ENCODE measurements around the gene RNF181. TPM values are rescaled to one million over a fixed set of nuclear protein-coding genes. Genes with fewer than 3 reads are reported as not detected.
A peak's percentile ranks its signal among the peaks of the same experiment; 100 is the strongest.

RNF181 gene
- total and polyA plus RNA-seq, 2 of the 13 experiments (the other 11 are each of a cell fraction or from before 2014, with no cell fraction given): 224 to 578 TPM

DNA sequence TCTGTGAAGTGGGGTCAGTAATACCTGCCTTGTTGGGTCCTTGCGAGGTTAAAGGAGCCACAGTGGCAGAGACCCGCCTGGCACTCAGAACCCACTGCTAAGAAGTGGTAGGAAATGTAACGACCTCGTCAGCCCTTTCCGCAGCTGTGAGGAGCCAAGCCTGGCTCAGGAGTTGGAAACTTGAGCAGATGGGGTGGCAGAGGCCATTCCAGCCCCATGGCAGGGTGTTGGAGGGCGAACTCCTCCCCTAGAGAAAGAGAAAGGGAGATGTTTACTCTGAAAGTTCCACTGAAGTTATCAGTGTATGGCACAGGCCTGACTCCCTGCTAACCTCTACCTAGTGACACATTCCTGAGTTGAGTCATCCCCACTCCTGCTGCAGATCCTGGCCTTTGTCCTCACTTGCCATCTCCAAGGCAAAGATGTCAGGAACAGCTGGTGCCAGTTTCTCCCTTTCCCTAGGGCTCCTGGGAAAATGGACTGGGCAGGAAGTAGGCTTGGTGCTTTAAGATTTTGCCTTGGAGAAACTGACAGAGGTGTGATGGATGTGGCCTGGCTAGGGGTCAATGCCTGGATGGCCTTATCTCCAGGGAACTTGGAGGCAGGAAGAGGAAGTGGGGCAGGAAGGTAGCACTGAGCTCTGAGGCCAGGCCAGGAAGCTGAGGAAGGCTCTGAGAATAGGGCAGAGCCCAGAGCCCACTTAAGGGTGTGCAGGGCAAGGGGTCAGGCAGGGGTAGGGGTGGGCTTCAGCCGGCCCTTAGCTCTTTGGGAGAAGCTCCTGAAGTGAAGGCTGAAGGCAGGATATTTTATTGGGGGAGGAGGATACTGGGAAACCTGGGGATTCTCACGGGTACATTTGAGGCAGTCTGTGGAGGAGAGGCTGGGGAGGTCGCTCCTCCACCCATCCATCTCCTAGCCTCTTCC is 10.4 kb upstream of the RNF181 start (continued):
- TF ChIP-seq, protein P1, sequence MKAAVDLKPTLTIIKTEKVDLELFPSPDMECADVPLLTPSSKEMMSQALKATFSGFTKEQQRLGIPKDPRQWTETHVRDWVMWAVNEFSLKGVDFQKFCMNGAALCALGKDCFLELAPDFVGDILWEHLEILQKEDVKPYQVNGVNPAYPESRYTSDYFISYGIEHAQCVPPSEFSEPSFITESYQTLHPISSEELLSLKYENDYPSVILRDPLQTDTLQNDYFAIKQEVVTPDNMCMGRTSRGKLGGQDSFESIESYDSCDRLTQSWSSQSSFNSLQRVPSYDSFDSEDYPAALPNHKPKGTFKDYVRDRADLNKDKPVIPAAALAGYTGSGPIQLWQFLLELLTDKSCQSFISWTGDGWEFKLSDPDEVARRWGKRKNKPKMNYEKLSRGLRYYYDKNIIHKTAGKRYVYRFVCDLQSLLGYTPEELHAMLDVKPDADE (CRISPR knock-in tag; IDR thresholded peaks at IDR 0.05): no peak
- TF ChIP-seq, protein P2, sequence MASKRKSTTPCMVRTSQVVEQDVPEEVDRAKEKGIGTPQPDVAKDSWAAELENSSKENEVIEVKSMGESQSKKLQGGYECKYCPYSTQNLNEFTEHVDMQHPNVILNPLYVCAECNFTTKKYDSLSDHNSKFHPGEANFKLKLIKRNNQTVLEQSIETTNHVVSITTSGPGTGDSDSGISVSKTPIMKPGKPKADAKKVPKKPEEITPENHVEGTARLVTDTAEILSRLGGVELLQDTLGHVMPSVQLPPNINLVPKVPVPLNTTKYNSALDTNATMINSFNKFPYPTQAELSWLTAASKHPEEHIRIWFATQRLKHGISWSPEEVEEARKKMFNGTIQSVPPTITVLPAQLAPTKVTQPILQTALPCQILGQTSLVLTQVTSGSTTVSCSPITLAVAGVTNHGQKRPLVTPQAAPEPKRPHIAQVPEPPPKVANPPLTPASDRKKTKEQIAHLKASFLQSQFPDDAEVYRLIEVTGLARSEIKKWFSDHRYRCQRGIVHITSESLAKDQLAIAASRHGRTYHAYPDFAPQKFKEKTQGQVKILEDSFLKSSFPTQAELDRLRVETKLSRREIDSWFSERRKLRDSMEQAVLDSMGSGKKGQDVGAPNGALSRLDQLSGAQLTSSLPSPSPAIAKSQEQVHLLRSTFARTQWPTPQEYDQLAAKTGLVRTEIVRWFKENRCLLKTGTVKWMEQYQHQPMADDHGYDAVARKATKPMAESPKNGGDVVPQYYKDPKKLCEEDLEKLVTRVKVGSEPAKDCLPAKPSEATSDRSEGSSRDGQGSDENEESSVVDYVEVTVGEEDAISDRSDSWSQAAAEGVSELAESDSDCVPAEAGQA (IDR thresholded peaks at IDR 0.05; ENCODE audit: low read depth): peak; percentile 62; the same call in 1 of the 2 replicates
- TF ChIP-seq, protein P2 (CRISPR knock-in tag; IDR thresholded peaks at IDR 0.05; ENCODE audit: borderline replicate concordance): no peak; the same call in 1 of the 2 replicates
- TF ChIP-seq ZSCAN22 (CRISPR knock-in tag; IDR thresholded peaks at IDR 0.05) (peak; percentile 65; the same call in 1 of the 2 replicates), SMYD3 (CRISPR knock-in tag; IDR thresholded peaks at IDR 0.05) (peak; percentile 31), ZNF263 (CRISPR knock-in tag; IDR thresholded peaks at IDR 0.05) (peak; percentile 98), SP4 (CRISPR knock-in tag; IDR thresholded peaks at IDR 0.05) (no peak), NFYC (CRISPR knock-in tag; IDR thresholded peaks at IDR 0.05) (no peak; the same call in 1 of the 2 replicates), ZNF672 (CRISPR knock-in tag; IDR thresholded peaks at IDR 0.05) (no peak), RFXANK (CRISPR knock-in tag; IDR thresholded peaks at IDR 0.05) (peak; percentile 78; the same call in 1 of the 2 replicates), ZNF768 (CRISPR knock-in tag; IDR thresholded peaks at IDR 0.05) (no peak)
- TF ChIP-seq, protein P3, sequence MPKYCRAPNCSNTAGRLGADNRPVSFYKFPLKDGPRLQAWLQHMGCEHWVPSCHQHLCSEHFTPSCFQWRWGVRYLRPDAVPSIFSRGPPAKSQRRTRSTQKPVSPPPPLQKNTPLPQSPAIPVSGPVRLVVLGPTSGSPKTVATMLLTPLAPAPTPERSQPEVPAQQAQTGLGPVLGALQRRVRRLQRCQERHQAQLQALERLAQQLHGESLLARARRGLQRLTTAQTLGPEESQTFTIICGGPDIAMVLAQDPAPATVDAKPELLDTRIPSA (CRISPR knock-in tag; IDR thresholded peaks at IDR 0.05; ENCODE audit: borderline replicate concordance): no peak
- TF ChIP-seq, protein P4, sequence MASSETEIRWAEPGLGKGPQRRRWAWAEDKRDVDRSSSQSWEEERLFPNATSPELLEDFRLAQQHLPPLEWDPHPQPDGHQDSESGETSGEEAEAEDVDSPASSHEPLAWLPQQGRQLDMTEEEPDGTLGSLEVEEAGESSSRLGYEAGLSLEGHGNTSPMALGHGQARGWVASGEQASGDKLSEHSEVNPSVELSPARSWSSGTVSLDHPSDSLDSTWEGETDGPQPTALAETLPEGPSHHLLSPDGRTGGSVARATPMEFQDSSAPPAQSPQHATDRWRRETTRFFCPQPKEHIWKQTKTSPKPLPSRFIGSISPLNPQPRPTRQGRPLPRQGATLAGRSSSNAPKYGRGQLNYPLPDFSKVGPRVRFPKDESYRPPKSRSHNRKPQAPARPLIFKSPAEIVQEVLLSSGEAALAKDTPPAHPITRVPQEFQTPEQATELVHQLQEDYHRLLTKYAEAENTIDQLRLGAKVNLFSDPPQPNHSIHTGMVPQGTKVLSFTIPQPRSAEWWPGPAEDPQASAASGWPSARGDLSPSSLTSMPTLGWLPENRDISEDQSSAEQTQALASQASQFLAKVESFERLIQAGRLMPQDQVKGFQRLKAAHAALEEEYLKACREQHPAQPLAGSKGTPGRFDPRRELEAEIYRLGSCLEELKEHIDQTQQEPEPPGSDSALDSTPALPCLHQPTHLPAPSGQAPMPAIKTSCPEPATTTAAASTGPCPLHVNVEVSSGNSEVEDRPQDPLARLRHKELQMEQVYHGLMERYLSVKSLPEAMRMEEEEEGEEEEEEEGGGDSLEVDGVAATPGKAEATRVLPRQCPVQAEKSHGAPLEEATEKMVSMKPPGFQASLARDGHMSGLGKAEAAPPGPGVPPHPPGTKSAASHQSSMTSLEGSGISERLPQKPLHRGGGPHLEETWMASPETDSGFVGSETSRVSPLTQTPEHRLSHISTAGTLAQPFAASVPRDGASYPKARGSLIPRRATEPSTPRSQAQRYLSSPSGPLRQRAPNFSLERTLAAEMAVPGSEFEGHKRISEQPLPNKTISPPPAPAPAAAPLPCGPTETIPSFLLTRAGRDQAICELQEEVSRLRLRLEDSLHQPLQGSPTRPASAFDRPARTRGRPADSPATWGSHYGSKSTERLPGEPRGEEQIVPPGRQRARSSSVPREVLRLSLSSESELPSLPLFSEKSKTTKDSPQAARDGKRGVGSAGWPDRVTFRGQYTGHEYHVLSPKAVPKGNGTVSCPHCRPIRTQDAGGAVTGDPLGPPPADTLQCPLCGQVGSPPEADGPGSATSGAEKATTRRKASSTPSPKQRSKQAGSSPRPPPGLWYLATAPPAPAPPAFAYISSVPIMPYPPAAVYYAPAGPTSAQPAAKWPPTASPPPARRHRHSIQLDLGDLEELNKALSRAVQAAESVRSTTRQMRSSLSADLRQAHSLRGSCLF (CRISPR knock-in tag; IDR thresholded peaks at IDR 0.05; ENCODE audit: borderline replicate concordance): no peak
